RWPE1 (cell line): ENCODE results near the gene MRRF.

ENCODE experiments used
- CTCF ChIA-PET: fragments of 350-600 bp; sonication (Branson Sonifier 250); formaldehyde crosslinking; extraction: SDS; loops from one replicate; lab custom pipeline; 2021; lab: Yijun Ruan, JAX
- POLR2A ChIA-PET: fragments of 400-600 bp; formaldehyde crosslinking; extraction: SDS; loops from one replicate; lab custom pipeline; 2020; ENCODE audit warnings: antibody characterized with exemption; ENCODE audit not compliant: low non-redundant PET; lab: Yijun Ruan, JAX
- DNase-seq: peaks from one replicate; pipeline ENCODE4 v3.0.0; 2012; ENCODE audit warnings: low spot score
- H3K27ac ChIP-seq: fragments of 450-650 bp; 2 replicates; pipeline ENCODE4 v1.5.1; 2017
- CTCF ChIP-seq: fragments of 450-650 bp; conservative IDR thresholded peaks from 2 replicates; pipeline ENCODE4 v1.5.1; 2017; ENCODE audit warnings: low read depth, mild to moderate bottlenecking

Gene MRRF

DNA sequence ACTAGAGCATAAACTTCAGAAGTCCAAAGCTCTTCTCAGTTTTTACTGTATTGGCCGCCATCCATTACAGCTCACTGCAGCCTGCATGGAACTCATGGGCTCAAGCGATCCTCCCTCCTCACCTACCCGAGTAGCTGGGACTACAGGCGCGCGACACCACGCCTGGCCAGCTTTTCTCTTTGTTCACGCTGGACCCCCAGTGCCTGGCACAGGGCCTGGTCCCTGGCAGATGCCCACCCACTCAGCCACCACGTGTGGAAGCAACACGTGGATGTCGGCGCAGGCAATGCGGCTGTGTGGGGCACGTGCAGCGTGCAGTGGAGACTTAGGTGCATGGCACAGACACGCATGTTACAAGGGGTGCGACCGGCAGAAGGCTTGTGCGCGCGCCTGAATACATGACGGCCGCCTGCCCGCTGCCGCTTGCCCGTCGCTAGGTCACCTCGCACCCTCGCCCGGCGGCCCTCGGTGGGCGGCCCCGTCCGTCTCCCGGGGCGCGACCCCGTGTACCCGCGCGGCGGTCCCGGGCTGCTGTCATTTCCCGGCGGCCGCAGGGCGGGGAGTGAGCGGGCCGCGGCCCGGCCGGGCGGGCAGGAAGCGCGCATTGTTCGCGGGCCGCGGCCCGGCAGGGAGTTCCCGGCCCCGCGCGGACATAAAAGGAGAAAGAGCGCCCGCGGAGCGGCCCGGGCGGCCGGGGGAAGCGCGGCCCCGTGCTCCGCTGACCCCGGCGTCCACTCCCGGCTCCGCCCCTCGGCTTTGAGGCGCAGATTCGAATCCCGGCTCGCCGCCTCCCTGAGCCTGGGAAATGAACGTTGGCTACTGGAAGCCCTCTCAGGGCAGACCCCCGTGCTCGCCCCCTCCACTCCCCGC lies 82.0 kb downstream of the MRRF start:
- no peak for TF ChIP-seq CTCF
- H3K27ac ChIP-seq: no peak overlapping the region
- no peak for DNase-seq
- POLR2A ChIA-PET: no interaction called here
- CTCF ChIA-PET: interaction anchor here (0.5 to 4.0 kb wide), 3 partner anchors 221 to 407 kb away, joined by 4 to 18 read pairs (median 5); no protein-coding TSS in a partner anchor

DNA sequence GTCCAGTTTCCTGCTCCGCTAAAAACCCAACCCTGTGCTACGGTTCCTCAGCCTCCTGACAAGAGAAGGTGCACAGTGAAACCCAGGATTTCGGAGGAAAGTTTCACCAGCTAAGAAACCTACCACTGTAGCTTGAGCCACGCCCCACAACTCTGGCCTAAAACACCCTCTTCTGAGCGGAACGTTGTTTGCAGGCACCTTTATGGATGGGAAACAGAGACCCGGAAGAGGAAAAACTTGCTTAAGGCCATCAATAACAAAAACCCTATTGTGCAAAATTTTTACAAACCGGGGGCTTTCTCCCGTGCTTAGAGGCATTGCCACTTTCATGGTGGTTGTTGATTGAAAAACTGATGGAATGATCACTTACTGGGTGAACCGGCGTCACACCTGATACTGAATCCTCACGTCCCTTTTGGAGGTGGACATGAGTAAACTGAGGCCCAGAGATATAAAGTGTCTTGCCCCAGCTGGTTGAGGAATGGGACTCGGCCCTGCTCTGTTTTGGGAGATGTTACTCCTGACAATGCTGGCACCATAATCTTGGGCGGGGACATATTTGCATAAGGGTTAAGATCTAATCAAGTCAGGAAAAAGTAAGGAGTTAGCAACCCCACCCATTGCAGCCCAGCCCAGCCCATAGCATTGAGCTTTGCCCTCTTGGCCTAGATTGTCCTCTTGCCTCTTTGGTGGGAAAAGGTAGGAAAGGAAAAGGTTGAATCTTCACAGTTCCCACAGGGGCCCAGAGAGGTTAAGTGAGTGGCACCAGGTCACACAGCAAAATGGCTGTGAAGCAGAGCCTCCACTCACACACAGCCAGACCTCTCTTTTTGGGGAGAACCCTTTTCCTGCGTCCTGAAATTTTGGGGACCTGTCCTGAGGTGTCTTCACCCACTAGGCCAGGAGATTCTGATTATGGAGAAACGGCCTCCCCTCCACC lies 82.9 kb downstream of the MRRF start:
- DNase-seq: peak; percentile 56
- no peak for TF ChIP-seq CTCF
- ChIA-PET POLR2A (no interaction called here), CTCF (interaction anchor here (0.5 to 4.0 kb wide), 3 partner anchors 222 to 408 kb away, joined by 4 to 18 read pairs (median 5); no protein-coding TSS in a partner anchor)
- H3K27ac ChIP-seq: no peak overlapping the region

DNA sequence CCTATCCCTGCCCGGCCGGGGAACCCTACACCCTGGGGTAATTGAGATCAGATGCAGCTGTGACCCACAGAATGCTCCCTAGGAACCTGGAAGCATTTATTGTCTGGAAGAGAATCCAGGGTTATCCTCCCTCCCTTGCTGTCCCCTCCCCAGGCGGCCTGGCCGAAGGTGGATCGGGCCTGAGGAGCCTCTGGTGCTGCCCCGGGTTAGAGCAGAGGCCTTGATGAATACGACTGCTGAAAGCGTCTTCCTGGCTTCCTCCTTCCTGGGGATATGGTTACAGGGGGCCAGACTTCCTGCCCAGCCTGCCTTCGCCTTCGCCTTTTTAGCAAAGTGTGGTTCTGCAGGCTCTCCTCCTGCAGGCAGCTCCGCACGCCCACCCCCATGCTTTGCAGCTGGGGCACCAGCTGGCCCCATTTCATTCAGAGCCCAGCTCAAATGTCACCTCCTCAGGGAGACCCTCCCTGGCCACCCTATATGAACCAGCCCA lies 83.7 kb downstream of the MRRF start:
- CTCF ChIA-PET: interaction anchor here (1.4 to 4.0 kb wide), 2 partner anchors 223 to 249 kb away, joined by 5 to 18 read pairs; no protein-coding TSS in a partner anchor
- no peak overlapping the region for H3K27ac ChIP-seq
- POLR2A ChIA-PET: no interaction called here
- no peak for TF ChIP-seq CTCF
- no peak for DNase-seq

DNA sequence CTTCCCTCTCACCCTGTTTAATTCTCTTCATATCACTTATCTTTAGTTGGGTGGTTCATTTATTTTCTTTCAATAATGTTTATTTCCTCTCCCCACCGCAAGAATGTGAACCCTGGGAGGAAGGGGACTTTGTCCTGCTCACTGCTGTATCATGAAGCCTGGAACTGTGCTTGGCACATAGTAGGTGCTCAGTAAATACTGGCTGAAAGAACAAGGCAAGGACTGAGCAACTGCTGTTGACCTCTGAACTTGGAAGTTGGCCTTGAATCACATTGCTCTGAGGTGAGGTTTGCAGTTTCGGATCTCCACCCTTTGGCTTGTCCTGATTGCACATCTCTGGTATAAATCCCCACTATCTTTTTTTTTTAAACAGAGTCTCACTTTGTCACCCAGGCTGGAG lies 84.1 kb downstream of the MRRF start:
- DNase-seq: no peak
- POLR2A ChIA-PET: no interaction called here

GRCh38 chr9:122349201-122349600 lies 84.5 kb downstream of the MRRF start:
- ChIA-PET CTCF (interaction anchor here (0.7 to 3.0 kb wide), 4 partner anchors 28 to 251 kb away, joined by 3 to 64 read pairs (median 4); no protein-coding TSS in a partner anchor), POLR2A (no interaction called here)
- no peak overlapping the region for H3K27ac ChIP-seq
- DNase-seq: no peak
- no peak for TF ChIP-seq CTCF

More for the DNA sequence above, 84.1 kb downstream of the MRRF start:
- no peak overlapping the region for H3K27ac ChIP-seq
- no peak for TF ChIP-seq CTCF
- CTCF ChIA-PET: interaction anchor here (3.0 kb wide), 1 partner anchor 250 kb away, joined by 64 read pairs; no protein-coding TSS in a partner anchor
